H9 (cell line): Measurements from ENCODE around the gene PABPN1. TPM values are rescaled to one million over a fixed set of nuclear protein-coding genes. Genes with fewer than 3 reads are reported as not detected.

Experiments used
- DNase-seq: peaks from one replicate; pipeline ENCODE4 v3.0.0-alpha.2; 2017
- H2AFZ ChIP-seq: one replicate; pipeline ENCODE4 v1.6.1; 2013; ENCODE audit warnings: mild to moderate bottlenecking, low read length, control low read depth, moderate library complexity
- H2AK5ac ChIP-seq: 2 replicates; pipeline ENCODE4 v1.6.1; 2013; ENCODE audit warnings: low read length, control low read depth, mixed read lengths; ENCODE audit not compliant: insufficient read length
- H2BK120ac ChIP-seq: one replicate; pipeline ENCODE4 v1.6.1; 2013; ENCODE audit warnings: low read depth, mild to moderate bottlenecking, low read length, control low read depth, inconsistent platforms; ENCODE audit not compliant: poor library complexity, severe bottlenecking
- H2BK12ac ChIP-seq: 2 replicates; pipeline ENCODE4 v1.6.1; 2013; ENCODE audit warnings: low read length, control low read depth, mixed read lengths, low read depth; ENCODE audit not compliant: insufficient read length
- H2BK15ac ChIP-seq: 2 replicates; pipeline ENCODE4 v1.6.1; 2013; ENCODE audit warnings: low read depth, low read length, control low read depth
- H2BK20ac ChIP-seq: one replicate; pipeline ENCODE4 v1.6.1; 2013; ENCODE audit warnings: low read depth, mild to moderate bottlenecking, low read length, control low read depth, inconsistent platforms; ENCODE audit not compliant: poor library complexity, severe bottlenecking
- H2BK5ac ChIP-seq: 2 replicates; pipeline ENCODE4 v1.6.1; 2013; ENCODE audit warnings: low read length, control low read depth, mixed read lengths; ENCODE audit not compliant: insufficient read length
- H3K14ac ChIP-seq: 2 replicates; pipeline ENCODE4 v1.6.1; 2013; ENCODE audit warnings: low read length, control low read depth; ENCODE audit not compliant: insufficient read depth
- H3K18ac ChIP-seq: 2 replicates; pipeline ENCODE4 v1.6.1; 2013; ENCODE audit warnings: low read depth, mild to moderate bottlenecking, mixed read lengths, low read length, control low read depth; ENCODE audit not compliant: insufficient read length
- H3K23ac ChIP-seq: 2 replicates; pipeline ENCODE4 v1.6.1; 2013; ENCODE audit warnings: low read length, control low read depth, mixed read lengths, low read depth; ENCODE audit not compliant: insufficient read length
- H3K23me2 ChIP-seq: 2 replicates; pipeline ENCODE4 v1.6.1; 2013; ENCODE audit warnings: low read depth, mild to moderate bottlenecking, mixed read lengths, low read length, control low read depth; ENCODE audit not compliant: insufficient read length, poor library complexity, severe bottlenecking
- H3K27ac ChIP-seq: 2 replicates; pipeline ENCODE4 v1.5.1; 2013; ENCODE audit warnings: low read length, control low read depth, mixed read lengths, low read depth; ENCODE audit not compliant: insufficient read length
- H3K27me3 ChIP-seq: 2 replicates; pipeline ENCODE4 v1.6.1; 2013; ENCODE audit warnings: low read length, control low read depth, inconsistent platforms; ENCODE audit not compliant: insufficient read depth
- H3K4ac ChIP-seq: 2 replicates; pipeline ENCODE4 v1.6.1; 2013; ENCODE audit warnings: low read depth, mild to moderate bottlenecking, control low read depth, inconsistent platforms, low read length, moderate library complexity
- H3K4me1 ChIP-seq: 2 replicates; pipeline ENCODE4 v1.6.1; 2013; ENCODE audit warnings: low read length, control low read depth, inconsistent platforms; ENCODE audit not compliant: insufficient read depth
- H3K4me2 ChIP-seq: 2 replicates; pipeline ENCODE4 v1.6.1; 2013; ENCODE audit warnings: low read length, control low read depth, mixed read lengths; ENCODE audit not compliant: insufficient read length, insufficient read depth
- H3K56ac ChIP-seq: 2 replicates; pipeline ENCODE4 v1.6.1; 2013; ENCODE audit warnings: low read depth, mild to moderate bottlenecking, mixed read lengths, low read length, control low read depth; ENCODE audit not compliant: insufficient read length
- H3K79me1 ChIP-seq: 2 replicates; pipeline ENCODE4 v1.6.1; 2013; ENCODE audit warnings: low read depth, mild to moderate bottlenecking, moderate library complexity, low read length, control low read depth, inconsistent platforms; ENCODE audit not compliant: insufficient read depth, poor library complexity, severe bottlenecking
- H3K79me2 ChIP-seq: 2 replicates; pipeline ENCODE4 v1.6.1; 2013; ENCODE audit warnings: low read length, control low read depth, inconsistent platforms; ENCODE audit not compliant: insufficient read depth
- H3K9ac ChIP-seq: 2 replicates; pipeline ENCODE4 v1.6.1; 2013; ENCODE audit warnings: low read length, control low read depth, mixed read lengths; ENCODE audit not compliant: insufficient read length; ENCODE audit errors: extremely low read depth
- H3K9me3 ChIP-seq: one replicate; pipeline ENCODE4 v1.6.1; 2013; ENCODE audit warnings: low read depth, low read length, inconsistent platforms; ENCODE audit not compliant: control insufficient read depth
- H3T11ph ChIP-seq: one replicate; pipeline ENCODE4 v1.6.1; 2013; ENCODE audit warnings: mild to moderate bottlenecking, low read length, control low read depth, inconsistent platforms
- H4K20me1 ChIP-seq: one replicate; pipeline ENCODE4 v1.6.1; 2013; ENCODE audit not compliant: control insufficient read depth, insufficient read length, insufficient read depth
- H4K5ac ChIP-seq: 2 replicates; pipeline ENCODE4 v1.6.1; 2013; ENCODE audit warnings: low read depth, mild to moderate bottlenecking, mixed read lengths, low read length, control low read depth; ENCODE audit not compliant: insufficient read length
- H4K8ac ChIP-seq: replicated peaks from 2 replicates; pipeline ENCODE4 v1.6.1; 2013; ENCODE audit warnings: low read length, control low read depth, mixed read lengths, low read depth; ENCODE audit not compliant: insufficient read length
- H4K91ac ChIP-seq: 2 replicates; pipeline ENCODE4 v1.6.1; 2013; ENCODE audit warnings: low read depth, mild to moderate bottlenecking, moderate library complexity, mixed read lengths, low read length, control low read depth; ENCODE audit not compliant: insufficient read length
- H3K27ac Mint-ChIP-seq, 3 experiments: 2 replicates in 2 of 3; 3 replicates in 1 of 3; pipeline ENCODE4 v1.8.0; 2020 to 2021; ENCODE audit warnings: mixed read lengths in 3 of 3, mild to moderate bottlenecking in 1 of 3, moderate library complexity in 1 of 3
- H3K27me3 Mint-ChIP-seq: 2 replicates; pipeline ENCODE4 v1.8.0; 2021; ENCODE audit warnings: low read depth, mild to moderate bottlenecking, moderate library complexity, mixed read lengths
- H3K36me3 Mint-ChIP-seq, 3 experiments: 2 replicates in 2 of 3; 3 replicates in 1 of 3; pipeline ENCODE4 v1.8.0; 2020 to 2021; ENCODE audit warnings: low read depth in 3 of 3, mixed read lengths in 3 of 3; ENCODE audit not compliant: insufficient read depth in 1 of 3
- H3K4me1 Mint-ChIP-seq, 2 experiments: 2 replicates each; pipeline ENCODE4 v1.8.0; 2020; ENCODE audit warnings: mixed read lengths in 2 of 2
- H3K4me3 Mint-ChIP-seq, 2 experiments: 2 replicates in 1 of 2; 3 replicates in 1 of 2; pipeline ENCODE4 v1.8.0; 2020 to 2021; ENCODE audit warnings: mild to moderate bottlenecking in 2 of 2, mixed read lengths in 2 of 2, moderate library complexity in 1 of 2
- H3K9me3 Mint-ChIP-seq, 2 experiments: 2 replicates in 1 of 2; 3 replicates in 1 of 2; pipeline ENCODE4 v1.8.0; 2020; ENCODE audit warnings: mild to moderate bottlenecking in 2 of 2, mixed read lengths in 2 of 2, moderate library complexity in 1 of 2
- WGBS: extraction: QIAGEN DNeasy Blood & Tissue Kit; methylation state at CpG from one replicate; pipeline ENCODE4 v1.1.7; 2013; ENCODE audit warnings: missing lambda C conversion rate, low lambda C conversion rate, mixed read lengths; ENCODE audit not compliant: insufficient read length; ENCODE audit errors: extremely low coverage; 5-methylcytosine and 5-hydroxymethylcytosine counted together
- total RNA-seq: library from RNA; stranded (reverse); gene quantifications from 2 replicates; pipeline ENCODE4 v1.2.1, GENCODE V29; 2021
- TF ChIP-seq, protein P1 (sequence below): fragments of 200-600 bp; sonication (generic); conservative IDR thresholded peaks from 3 replicates; pipeline ENCODE4 v1.8.0; 2021; ENCODE audit warnings: antibody characterized with exemption, mild to moderate bottlenecking

PABPN1 gene
- total RNA-seq, 1 experiment from 2014 or later = 333 TPM

DNA sequence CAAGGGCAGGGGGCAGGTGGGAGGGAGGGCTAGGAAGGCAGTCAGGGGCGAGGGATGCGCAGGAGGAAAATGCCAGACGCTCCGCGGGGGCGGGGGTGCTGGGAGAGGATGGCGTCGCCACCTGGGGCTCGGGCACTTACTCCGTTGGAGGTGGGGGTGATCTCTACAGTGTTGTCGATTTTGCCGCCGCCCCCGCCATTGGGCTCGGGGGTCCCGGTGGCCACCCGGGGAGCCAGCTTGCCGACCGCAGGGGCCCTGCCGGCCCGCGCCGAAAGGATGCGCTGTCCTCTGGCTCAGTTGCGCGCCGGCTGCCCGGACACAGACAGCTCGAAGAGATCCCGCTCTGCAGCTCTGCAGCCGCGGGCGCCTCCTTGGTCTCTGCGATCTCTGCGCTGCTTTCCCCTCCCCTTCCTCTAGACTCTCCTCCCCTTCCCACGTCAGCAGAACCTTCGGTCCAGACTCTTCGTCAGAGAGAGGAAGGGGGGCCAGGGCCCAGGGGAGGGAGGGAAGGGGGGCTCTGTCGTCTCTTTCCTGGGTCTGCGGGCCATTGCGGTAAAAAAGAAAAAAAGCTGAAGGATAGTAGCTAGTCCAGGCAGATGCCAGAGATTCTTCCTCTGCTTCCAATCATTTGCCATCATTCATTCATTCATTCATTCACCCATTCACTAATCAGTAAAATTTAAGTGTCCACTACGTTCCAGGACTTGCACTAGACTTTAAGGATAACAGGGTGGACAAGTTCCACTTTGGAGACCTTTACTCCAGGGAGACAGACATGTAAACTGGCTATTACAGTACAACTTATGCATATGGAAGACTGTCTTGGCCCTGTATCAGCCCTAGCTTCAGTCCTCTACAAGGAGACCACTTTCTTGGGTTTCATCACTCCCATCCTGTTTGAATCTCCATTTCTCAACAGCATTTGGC lies 31.5 kb downstream of the PABPN1 start, which contains the start of gene SLC22A17:
Gene SLC22A17 (minus strand): TSS at position 382 of the 927 bp plus-strand sequence.
- no peaks in the 10 kb centered on the region for H3K79me2 ChIP-seq
- Mint-ChIP-seq H3K9me3 (no peaks in the 10 kb centered on the region; a peak in 2 of 5 replicates), H3K4me1 (peaks cover 12 to 14% of the 10 kb centered on the region in 2 experiments), H3K4me3 (peak within 1 kb of the TSS; percentile 71 to 77), H3K27ac (peak within 1 kb of the TSS in 2 of 3 experiments; percentile 40 to 59; a peak in 2 of 7 replicates), H3K36me3 (peaks cover 15 to 33% (median 27%) of the 10 kb centered on the region in 3 experiments), H3K27me3 (peaks cover 39% of the 10 kb centered on the region)
- no peak within 1 kb of the TSS for H3K23ac ChIP-seq
- no peak within 1 kb of the TSS for H2BK15ac ChIP-seq
- WGBS = no CpG with 5 or more reads among the region's 42 CpGs
- H3K27me3 ChIP-seq = no peaks in the 10 kb centered on the region; the same call in 1 of the 2 replicates
- peaks cover 5% of the 10 kb centered on the region for H3K23me2 ChIP-seq
- no peak within 1 kb of the TSS for H2BK20ac ChIP-seq
- H3K18ac ChIP-seq = no peak within 1 kb of the TSS
- H4K20me1 ChIP-seq = no peaks in the 10 kb centered on the region
- H3K79me1 ChIP-seq = no peaks in the 10 kb centered on the region
- no peak within 1 kb of the TSS for H3K9ac ChIP-seq
- H3K56ac ChIP-seq = no peak within 1 kb of the TSS
- no peak within 1 kb of the TSS for H4K91ac ChIP-seq
- 0 out of 2 replicates have a peak within 1 kb of the TSS, but pooled peaks have one; percentile 4 for H3K14ac ChIP-seq
- TF ChIP-seq, protein P1, sequence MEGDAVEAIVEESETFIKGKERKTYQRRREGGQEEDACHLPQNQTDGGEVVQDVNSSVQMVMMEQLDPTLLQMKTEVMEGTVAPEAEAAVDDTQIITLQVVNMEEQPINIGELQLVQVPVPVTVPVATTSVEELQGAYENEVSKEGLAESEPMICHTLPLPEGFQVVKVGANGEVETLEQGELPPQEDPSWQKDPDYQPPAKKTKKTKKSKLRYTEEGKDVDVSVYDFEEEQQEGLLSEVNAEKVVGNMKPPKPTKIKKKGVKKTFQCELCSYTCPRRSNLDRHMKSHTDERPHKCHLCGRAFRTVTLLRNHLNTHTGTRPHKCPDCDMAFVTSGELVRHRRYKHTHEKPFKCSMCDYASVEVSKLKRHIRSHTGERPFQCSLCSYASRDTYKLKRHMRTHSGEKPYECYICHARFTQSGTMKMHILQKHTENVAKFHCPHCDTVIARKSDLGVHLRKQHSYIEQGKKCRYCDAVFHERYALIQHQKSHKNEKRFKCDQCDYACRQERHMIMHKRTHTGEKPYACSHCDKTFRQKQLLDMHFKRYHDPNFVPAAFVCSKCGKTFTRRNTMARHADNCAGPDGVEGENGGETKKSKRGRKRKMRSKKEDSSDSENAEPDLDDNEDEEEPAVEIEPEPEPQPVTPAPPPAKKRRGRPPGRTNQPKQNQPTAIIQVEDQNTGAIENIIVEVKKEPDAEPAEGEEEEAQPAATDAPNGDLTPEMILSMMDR = peak; percentile 11; the same call in 2 of the 3 replicates
- H4K8ac ChIP-seq = no peak within 1 kb of the TSS
- peak within 1 kb of the TSS; percentile 24 for H3K4me2 ChIP-seq
- H2BK5ac ChIP-seq = no peak within 1 kb of the TSS
- H3K27ac ChIP-seq = no peak within 1 kb of the TSS
- no peaks in the 10 kb centered on the region for H3K9me3 ChIP-seq
- no peak within 1 kb of the TSS for H2BK12ac ChIP-seq
- 0 out of 2 replicates have a peak, but pooled peaks cover 2% of the 10 kb centered on the region for H3K4me1 ChIP-seq
- no peak within 1 kb of the TSS for H2BK120ac ChIP-seq
- no peak within 1 kb of the TSS for H2AFZ ChIP-seq
- no peak within 1 kb of the TSS for H2AK5ac ChIP-seq
- H4K5ac ChIP-seq = no peak within 1 kb of the TSS
- DNase-seq = peak; percentile 90
- no peak within 1 kb of the TSS for H3T11ph ChIP-seq
- H3K4ac ChIP-seq = no peak within 1 kb of the TSS
